Stimulated activated CD4-positive, alpha-beta T cell treated with anti-CD3 and anti-CD28 coated beads, Interleukin-12 subunit alpha, Interleukin-12 subunit beta, amount 100 ng/mL, for 4 hours (primary cell): ENCODE measurements around the gene GMNN.

Source experiments
- DNase-seq: peaks from one replicate; pipeline ENCODE4 v3.0.0-alpha.2; 2020

Gene GMNN

DNA sequence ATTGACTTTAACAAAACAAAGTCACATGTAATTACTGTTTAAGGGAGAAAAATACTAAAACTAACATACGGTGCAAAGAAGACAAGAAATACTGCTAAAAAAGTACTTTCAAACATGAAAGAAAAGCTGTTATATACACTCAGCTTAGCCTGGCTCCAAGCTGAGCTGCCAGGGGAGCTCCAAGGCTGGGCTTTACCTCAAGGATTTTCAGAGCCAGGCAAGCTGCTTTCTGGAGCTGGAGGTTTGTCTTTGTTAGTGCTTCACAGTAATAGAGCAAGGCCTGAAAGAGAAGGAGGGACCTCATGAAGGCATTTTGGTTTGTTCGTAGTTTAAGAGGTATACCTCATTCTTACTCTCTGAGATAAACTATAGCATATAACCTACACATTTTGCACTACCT lies 43.6 kb downstream of the GMNN start:
- DNase-seq, result no peak

DNA sequence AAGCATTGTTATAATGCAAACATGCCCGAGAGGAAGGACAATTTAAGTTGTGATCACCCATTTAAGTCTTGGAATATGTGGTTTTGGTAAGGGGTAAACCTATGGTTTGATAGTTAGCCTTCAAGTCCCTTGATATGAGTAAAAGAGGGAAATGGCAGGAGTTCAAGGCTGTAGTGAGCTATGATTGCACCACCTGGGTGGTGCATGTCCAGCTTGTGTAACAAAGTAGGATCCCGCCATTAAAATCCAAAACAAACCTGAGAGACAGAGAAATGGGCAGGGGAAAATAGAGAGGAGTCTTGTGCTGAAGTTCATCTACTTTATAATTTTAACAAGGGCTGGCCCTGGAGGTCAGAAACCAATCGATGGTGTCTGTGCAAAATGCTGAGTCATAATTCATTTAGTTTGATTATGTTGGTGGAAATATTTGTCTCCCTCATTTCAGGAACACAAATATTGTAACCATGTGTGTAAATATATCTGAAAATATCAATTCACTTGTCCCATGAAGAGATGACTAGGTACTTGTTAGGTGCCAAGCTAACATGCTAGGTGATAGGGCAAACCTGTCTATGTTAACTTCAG lies 47.2 kb downstream of the GMNN start:
- no peak for DNase-seq

DNA sequence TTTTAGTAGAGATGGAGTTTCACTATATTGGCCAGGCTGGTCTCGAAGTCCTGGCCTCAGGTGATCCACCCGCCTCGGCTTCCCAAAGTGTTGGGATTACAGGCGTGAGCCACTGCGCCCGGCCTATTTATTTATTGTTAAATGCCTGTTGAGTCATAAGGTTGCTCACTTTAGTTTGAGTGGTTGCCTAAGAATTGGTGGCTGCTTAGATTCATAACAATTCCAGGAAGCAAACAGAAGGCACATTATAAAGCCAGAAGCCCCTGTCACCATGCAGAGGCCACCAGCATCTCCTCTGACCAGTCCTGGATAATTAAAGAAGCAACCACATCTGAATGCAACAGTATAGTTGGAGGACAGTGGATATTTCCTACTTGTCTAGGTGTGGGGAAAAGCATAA lies 48.0 kb downstream of the GMNN start:
- no peak for DNase-seq

DNA sequence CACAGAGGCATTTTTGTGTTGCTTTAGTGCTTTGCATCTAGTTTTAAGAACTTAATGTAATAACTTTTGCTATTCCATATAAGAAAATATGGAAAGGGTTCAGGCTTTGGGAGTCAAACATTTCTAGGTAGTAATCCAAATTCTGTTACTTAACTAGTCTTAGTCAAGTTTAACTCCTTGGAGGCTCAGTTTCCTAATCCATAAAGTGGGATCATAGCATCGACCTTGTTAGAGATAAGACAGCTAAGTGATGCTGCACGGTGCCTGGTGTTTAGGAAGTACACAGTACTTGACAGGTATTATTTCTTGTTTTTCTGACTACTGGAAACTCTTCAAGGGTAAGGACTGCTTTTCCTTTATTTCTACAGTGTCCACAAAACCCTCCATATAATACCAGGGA lies 48.4 kb downstream of the GMNN start:
- DNase-seq, result no peak

DNA sequence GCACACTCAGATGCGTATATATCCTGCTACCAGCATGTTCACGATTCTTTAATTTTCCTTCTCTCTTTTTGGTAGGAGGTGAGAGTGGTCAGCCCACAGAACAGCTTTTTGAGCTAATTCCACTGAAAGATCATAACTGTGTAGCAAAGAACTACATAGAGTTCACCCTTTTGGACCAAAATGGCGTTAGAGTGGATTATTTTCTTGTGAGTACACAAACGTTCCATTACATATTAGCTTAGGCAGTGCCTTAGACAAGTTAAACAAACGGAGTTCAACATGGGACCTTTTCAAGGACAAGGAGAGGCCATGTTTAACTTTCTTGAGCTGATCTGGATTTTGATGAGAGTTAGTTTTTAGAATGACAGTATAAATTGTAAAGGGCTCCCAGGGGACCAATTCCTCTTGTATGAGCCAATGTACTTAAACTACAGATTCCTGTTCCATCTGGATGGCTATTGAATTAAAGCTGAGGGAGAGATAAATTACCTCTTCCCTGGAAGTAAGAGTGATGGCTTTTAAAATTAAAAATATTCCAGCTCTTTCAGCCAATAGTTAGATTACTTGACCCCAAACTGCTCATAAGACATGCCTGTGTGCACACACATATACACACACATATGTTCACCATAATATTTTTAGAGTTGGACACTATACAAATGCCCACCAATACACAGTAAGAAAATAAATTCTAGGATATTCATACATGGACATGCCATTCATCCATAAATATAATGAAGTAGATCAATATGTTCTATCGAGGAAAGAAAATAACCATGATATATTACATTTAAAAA lies 49.6 kb downstream of the GMNN start:
- no peak for DNase-seq

DNA sequence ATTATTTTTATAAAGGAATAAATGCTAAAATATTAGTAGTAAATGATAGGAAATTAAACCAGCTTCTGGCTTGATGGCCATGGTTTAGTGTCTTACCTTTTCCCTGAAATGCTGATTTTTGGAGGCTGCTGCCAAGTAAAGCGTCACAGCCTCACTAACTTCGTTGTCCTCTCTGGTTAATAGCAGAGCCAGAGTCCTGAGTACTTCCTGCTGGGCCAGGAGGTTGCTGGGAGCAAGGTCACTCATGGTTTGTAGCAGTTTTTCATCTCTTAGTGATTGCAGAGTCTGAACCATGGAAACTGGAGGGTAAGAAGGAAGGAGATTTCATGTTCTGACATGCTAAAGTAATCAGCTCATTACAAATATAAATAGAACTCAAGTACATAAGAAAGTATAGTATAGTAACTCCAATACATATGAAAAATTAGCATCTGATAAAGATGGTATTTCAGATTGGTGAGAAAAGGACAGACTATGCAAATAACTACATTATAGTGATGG lies 50.4 kb downstream of the GMNN start:
- DNase-seq, result no peak

DNA sequence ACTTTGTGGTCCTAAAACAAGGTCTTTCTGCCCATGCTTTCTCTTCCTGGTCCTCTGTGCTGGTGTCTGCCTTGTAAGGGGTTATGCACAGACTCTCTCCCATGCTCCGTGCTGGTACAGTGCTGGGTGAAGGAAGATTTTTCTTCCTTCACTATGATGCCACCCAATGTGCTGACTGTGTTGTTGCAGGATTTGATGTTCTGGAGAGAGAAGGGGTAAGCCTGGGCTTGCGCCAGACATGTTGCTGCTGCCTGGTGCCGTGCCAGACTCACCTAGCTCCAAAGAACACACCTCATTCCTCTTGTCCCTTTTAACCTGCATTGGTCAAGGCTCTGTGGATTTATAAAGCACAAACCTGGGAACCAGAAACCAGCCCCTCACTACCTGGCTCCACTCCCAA lies 52.4 kb downstream of the GMNN start:
- DNase-seq, result no peak

DNA sequence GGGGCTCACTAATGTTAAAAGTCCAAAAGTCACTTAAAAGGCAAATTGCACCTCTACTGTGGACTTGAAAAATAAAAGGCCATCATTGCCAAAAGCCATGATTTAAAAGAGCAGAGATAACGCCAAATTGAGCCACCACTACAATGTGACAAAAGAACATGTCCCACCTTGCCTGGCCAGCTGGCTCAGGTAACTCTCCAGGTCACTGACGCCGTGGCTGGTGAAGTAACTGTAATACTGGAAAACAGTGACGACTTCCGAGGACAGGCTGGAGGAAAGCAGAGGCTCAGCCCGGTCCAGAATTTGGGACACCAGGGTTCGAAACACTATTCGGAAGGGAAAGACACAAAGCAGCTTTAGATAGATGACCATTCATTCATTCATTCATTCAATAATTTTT lies 53.2 kb downstream of the GMNN start:
- DNase-seq, result no peak

DNA sequence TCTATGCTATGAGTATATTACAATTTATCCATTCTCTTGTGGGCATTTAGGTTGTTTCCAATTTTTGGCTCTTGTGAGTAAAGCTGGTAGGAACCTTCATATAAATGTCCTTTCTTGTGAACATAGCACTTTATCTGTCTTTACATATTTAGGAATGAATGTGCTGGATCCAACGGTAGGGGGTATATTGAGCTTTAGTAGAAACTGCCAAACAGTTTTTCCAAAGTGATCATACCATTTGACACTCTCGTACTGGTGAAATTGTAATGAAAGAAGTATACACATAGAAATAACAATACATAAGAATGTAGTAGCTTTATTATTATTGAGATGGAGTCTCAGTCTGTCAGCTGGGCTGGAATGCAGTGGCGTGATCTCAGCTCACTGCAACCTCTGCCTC lies 54.9 kb downstream of the GMNN start:
- DNase-seq, result no peak

DNA sequence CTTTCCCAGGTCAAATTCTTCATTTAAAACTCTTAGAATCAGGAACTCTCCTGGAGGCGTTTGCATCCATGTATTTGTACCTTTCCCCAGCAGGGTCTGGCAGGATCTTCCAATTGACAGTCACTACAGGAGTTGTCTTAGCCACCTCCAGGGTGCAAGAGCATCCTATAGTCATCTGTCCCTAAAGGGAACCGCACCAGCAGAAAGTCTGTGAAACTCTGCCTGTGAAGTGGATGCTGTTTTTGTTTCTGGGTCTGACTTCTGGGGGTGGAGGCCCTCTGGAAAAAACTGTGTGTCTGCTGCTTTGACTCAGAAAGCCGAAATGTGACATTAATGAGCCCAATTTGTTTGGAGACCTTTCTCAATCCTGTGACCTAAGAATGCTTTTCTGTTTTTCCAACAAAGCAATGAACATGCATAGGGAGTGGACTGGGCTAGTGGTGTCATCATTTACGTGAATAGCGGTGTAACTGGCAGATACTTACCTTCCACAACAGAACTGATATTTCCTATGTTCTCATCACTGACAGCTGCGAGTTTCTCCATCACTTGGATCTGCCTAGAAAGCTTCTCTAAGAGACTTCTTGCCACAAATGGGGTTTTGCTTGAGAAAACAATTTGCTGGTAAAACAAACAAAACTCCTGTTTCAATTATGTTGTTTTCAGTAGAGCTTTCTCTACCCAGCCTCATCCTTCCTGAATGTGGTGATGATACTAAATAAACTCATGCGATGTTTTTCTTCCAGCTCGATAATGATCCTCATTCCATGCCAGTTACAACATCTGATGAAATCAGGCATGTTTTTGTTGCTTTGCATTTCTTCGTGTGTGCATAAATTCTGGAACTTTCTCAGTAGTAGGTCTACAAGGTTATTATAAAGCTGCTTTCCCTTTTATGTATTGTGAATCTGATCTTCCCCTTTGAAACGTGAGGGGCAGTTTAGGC lies 57.3 kb downstream of the GMNN start:
- DNase-seq, result no peak

DNA sequence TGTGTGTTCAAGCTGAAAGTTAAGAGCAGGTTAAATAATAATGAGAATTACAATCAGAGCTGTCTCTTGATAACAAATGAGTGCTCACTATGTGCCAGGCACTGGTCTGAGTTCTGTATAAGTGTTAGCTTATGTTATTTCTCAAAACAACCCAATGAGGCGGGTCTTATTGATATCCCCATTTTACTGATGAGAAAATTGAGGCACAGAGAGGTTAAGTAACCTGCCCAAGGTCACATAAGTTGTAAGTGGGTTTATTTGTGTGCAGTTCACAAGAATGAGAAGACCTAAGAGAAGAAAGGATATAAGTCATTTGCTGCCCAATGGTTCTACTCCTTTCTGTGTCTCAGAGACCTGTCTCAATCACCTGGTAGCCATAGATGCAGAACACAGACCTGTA lies 58.1 kb downstream of the GMNN start:
- DNase-seq, result no peak

DNA sequence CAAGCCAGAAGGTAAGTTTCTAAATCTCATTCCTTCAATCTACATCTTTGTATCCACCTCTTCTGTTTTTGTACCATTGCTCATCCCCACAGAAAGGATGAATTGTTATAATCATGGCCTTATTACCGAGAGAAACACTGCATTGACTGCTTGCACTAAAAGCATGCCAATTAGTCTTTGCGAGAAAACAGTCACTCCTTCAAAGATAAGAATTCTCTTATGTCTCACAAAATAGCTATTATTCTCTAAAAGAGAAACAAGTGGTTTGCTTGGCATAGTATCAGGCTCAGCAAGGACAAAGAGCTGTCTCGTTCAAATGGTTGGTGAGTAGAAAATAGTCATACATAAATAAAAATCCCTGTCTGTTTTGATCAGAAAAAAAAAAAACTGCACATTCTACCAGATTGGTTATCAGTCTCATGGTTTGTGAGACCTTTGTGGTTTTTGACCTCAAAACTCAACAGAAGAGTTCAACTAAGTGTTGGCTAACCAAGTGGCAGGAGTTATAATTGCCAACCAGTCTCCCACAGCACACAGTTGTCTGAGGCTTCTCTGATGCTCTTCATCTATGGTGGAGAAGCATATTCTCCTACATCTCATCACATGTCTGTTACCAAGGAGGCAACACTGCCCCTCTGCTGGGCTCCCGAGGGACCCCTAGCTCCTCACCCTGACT lies 59.1 kb downstream of the GMNN start:
- no peak for DNase-seq
